ENCODE results near the gene CAPS2.

The CAPS2 gene

GRCh38 chr12:75308279-75308678 is 21.8 kb downstream of the CAPS2 start:
- TF ChIP-seq CTCF (conservative IDR thresholded peaks at IDR 0.05; ENCODE audit: low read length): no peak
- no peak for DNase-seq (ENCODE audit: low read depth)
- H3K4me3 ChIP-seq (ENCODE audit: low read length): no peak overlapping the region

- no peak overlapping the region for H3K4me3 ChIP-seq (ENCODE audit: low read length)
- no peak for TF ChIP-seq CTCF (conservative IDR thresholded peaks at IDR 0.05; ENCODE audit: low read length)
- no peak for DNase-seq (ENCODE audit: low read depth)
Measured at GRCh38 chr12:75305412-75306332, 24.5 kb downstream of the CAPS2 start.

GRCh38 chr12:75302781-75303180 is 27.3 kb downstream of the CAPS2 start:
- H3K4me3 ChIP-seq (ENCODE audit: low read length): no peak overlapping the region
- TF ChIP-seq CTCF (conservative IDR thresholded peaks at IDR 0.05; ENCODE audit: low read length): no peak
- no peak for DNase-seq (ENCODE audit: low read depth)

- no peak overlapping the region for H3K4me3 ChIP-seq (ENCODE audit: low read length)
- DNase-seq (ENCODE audit: low read depth): no peak
- no peak for TF ChIP-seq CTCF (conservative IDR thresholded peaks at IDR 0.05; ENCODE audit: low read length)
Measured at GRCh38 chr12:75302225-75302624, 27.9 kb downstream of the CAPS2 start.

- no peak for TF ChIP-seq CTCF (conservative IDR thresholded peaks at IDR 0.05; ENCODE audit: low read length)
- no peak for DNase-seq (ENCODE audit: low read depth)
- no peak overlapping the region for H3K4me3 ChIP-seq (ENCODE audit: low read length)
Measured at GRCh38 chr12:75294797-75295196, 35.3 kb downstream of the CAPS2 start.

GRCh38 chr12:75294336-75294735 is 35.8 kb downstream of the CAPS2 start:
- no peak for DNase-seq (ENCODE audit: low read depth)
- no peak overlapping the region for H3K4me3 ChIP-seq (ENCODE audit: low read length)
- no peak for TF ChIP-seq CTCF (conservative IDR thresholded peaks at IDR 0.05; ENCODE audit: low read length)

GRCh38 chr12:75291014-75291413 is 39.1 kb downstream of the CAPS2 start:
- H3K4me3 ChIP-seq (ENCODE audit: low read length): no peak overlapping the region
- no peak for TF ChIP-seq CTCF (conservative IDR thresholded peaks at IDR 0.05; ENCODE audit: low read length)
- DNase-seq (ENCODE audit: low read depth): no peak
